Measurements from ENCODE around the gene RAB15.
"Not testable (repeated sequence)": the region's sequence is repeated elsewhere in the genome, so short reads cannot be mapped to it uniquely, and the experiment has no call there.

RAB15 gene

GRCh38 chr14:64937821-64938193, 34.3 kb downstream of the RAB15 start:
- no peak for DNase-seq

- DNase-seq: no peak
Observed at GRCh38 chr14:64937171-64937820, 34.8 kb downstream of the RAB15 start.

GRCh38 chr14:64935508-64935907, 36.6 kb downstream of the RAB15 start:
- no peak for DNase-seq

- DNase-seq: no peak
Observed at GRCh38 chr14:64934338-64934929, 37.7 kb downstream of the RAB15 start.

GRCh38 chr14:64932231-64932630, 39.9 kb downstream of the RAB15 start:
- no peak for DNase-seq

- no peak for DNase-seq
Observed at GRCh38 chr14:64931123-64931522, 41.0 kb downstream of the RAB15 start.

GRCh38 chr14:64930085-64930843, 41.9 kb downstream of the RAB15 start:
- DNase-seq: no peak

- no peak for DNase-seq
Observed at GRCh38 chr14:64929014-64929359, 43.1 kb downstream of the RAB15 start.

GRCh38 chr14:64928239-64929013, 43.7 kb downstream of the RAB15 start:
- DNase-seq: no peak

GRCh38 chr14:64927031-64927430, 45.1 kb downstream of the RAB15 start:
- no peak for DNase-seq

GRCh38 chr14:64926398-64926995, 45.6 kb downstream of the RAB15 start:
- DNase-seq: no peak

GRCh38 chr14:64923015-64923414, 49.1 kb downstream of the RAB15 start:
- DNase-seq: no peak

- no peak for DNase-seq
Observed at GRCh38 chr14:64920465-64920864, 51.7 kb downstream of the RAB15 start.

GRCh38 chr14:64919618-64920017, 52.5 kb downstream of the RAB15 start:
- DNase-seq: no peak

GRCh38 chr14:64919215-64919614, 52.9 kb downstream of the RAB15 start:
- DNase-seq: no peak

- no peak for DNase-seq
Observed at GRCh38 chr14:64918216-64918615, 53.9 kb downstream of the RAB15 start.

- no peak for DNase-seq
Observed at GRCh38 chr14:64915797-64916196, 56.3 kb downstream of the RAB15 start.

- DNase-seq: no peak
Observed at GRCh38 chr14:64915029-64915424, 57.1 kb downstream of the RAB15 start.

- peak; percentile 93 for DNase-seq
Observed at GRCh38 chr14:64914237-64915028, 57.7 kb downstream of the RAB15 start, which contains the start of gene CHURC1. CHURC1 (plus strand) TSS chr14:64914455; CDS start chr14:64914496, 41 bp downstream.

GRCh38 chr14:64913477-64913876, 58.7 kb downstream of the RAB15 start:
- not testable (repeated sequence) for DNase-seq

- DNase-seq: no peak
Observed at GRCh38 chr14:64912261-64912660, 59.9 kb downstream of the RAB15 start.
